ENCODE results near the gene GRID2. TPM values are rescaled to one million over a fixed set of nuclear protein-coding genes. Genes with fewer than 3 reads are reported as not detected.

Gene GRID2
- total and polyA plus RNA-seq, 7 experiments from 2014 or later, result not detected

DNA sequence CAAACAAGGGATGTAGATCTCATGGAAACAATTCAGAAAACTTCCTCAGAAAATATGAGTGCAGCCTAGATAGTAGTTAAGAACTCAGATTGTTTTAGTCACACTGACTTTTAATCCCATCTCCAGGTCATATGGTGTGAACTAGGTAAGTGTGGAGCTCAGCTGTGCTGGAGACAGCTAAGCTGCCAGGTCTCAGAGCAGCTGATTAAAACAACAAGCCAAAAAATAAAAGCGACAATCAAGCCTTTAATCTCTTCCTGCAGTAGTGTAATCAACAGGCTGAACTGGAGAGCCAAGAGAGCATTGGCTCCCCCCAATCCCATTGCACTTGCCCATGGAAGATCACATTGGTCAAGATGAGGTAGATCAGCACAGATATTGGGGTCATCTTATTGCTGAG is 1426.5 kb downstream of the GRID2 start:
- Mint-ChIP-seq H3K27me3 (no peaks in the 10 kb centered on the region), H3K27ac (no peak overlapping the region), H3K9me3 (peaks cover 0 to 10% (median 4%) of the 10 kb centered on the region in 11 donors), H3K36me3 (no peaks in the 10 kb centered on the region), H3K4me3 (no peak overlapping the region), H3K4me1 (no peaks in the 10 kb centered on the region)
- no peaks in the 10 kb centered on the region for H3K4me1 ChIP-seq (ENCODE audit: control insufficient read depth in 2 of 2, insufficient read depth in 2 of 2, low read length in 2 of 2)
- DNase-seq (no peak), ATAC-seq (no peak)
- CTCF ChIA-PET, result no interaction called here
- H3K27me3 ChIP-seq (ENCODE audit: control insufficient read depth in 2 of 2, insufficient read depth in 2 of 2, low read length in 2 of 2), result no peaks in the 10 kb centered on the region
- no peak overlapping the region for H3K27ac ChIP-seq (ENCODE audit: low read depth, low read length)
- POLR2A ChIA-PET, result no interaction called here
- intact Hi-C loops (cut with micrococcal nuclease), result no loop called here
- no peak overlapping the region for H3K4me3 ChIP-seq (ENCODE audit: low read length)
- H3K9me3 ChIP-seq (ENCODE audit: control insufficient read depth in 2 of 3, low read length in 3 of 3), result no peaks in the 10 kb centered on the region
- H3K36me3 ChIP-seq (ENCODE audit: control insufficient read depth in 2 of 3, insufficient read depth in 3 of 3, low read length in 3 of 3), result no peaks in the 10 kb centered on the region

DNA sequence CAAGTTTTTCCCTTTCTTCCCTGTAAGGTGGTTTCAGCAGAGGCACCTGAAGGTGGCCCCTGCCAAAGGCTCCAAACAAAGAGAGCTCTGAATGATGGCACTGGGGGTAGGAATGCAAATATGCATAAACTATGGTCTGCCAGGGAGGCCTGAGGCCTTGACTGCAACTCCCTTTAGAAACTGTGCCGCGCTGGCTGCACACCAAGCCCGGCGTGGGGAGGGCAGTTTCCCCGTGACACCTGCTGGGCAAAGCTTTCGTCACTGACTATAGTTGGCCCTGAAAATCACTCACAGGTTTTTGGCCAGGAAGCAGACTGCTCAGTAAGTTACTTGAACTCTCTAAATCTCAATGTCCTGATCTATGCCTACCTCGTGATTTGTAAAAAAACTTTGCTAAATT is 1427.0 kb downstream of the GRID2 start:
- no peak overlapping the region for H3K27ac ChIP-seq (ENCODE audit: low read depth, low read length)
- intact Hi-C loops (cut with micrococcal nuclease), result no loop called here
- Mint-ChIP-seq H3K27me3 (no peaks in the 10 kb centered on the region), H3K9me3 (peaks cover 0 to 10% (median 4%) of the 10 kb centered on the region in 11 donors), H3K4me3 (no peak overlapping the region), H3K36me3 (no peaks in the 10 kb centered on the region), H3K27ac (no peak overlapping the region), H3K4me1 (no peaks in the 10 kb centered on the region)
- H3K36me3 ChIP-seq (ENCODE audit: control insufficient read depth in 2 of 3, insufficient read depth in 3 of 3, low read length in 3 of 3), result no peaks in the 10 kb centered on the region
- ChIA-PET POLR2A (no interaction called here), CTCF (no interaction called here)
- no peaks in the 10 kb centered on the region for H3K27me3 ChIP-seq (ENCODE audit: control insufficient read depth in 2 of 2, insufficient read depth in 2 of 2, low read length in 2 of 2)
- no peak overlapping the region for H3K4me3 ChIP-seq (ENCODE audit: low read length)
- no peaks in the 10 kb centered on the region for H3K9me3 ChIP-seq (ENCODE audit: control insufficient read depth in 2 of 3, low read length in 3 of 3)
- H3K4me1 ChIP-seq (ENCODE audit: control insufficient read depth in 2 of 2, insufficient read depth in 2 of 2, low read length in 2 of 2), result no peaks in the 10 kb centered on the region
- no peak for ATAC-seq
- no peak for DNase-seq

DNA sequence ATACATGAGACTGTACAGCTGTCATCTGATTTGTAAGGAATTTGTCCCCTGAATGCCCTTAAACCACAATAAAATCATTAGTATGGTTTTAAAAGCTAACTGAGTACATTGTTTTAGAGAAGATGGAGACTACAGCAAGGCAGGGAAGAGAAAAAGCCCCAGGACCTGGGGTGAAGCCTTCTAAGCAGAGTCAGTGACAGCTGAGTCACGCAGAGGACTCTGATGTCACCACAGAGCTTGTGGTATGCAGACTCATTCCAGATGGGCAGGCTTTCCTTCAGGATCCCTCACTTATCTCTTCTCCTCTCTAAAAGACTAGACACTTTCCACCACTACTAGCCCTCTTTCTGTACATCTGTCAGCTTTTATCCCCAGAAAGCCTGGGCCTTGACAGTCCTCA is 1427.7 kb downstream of the GRID2 start:
- no peak overlapping the region for H3K27ac Mint-ChIP-seq
- intact Hi-C loops (cut with micrococcal nuclease), result no loop called here
- no peaks in the 10 kb centered on the region for H3K27me3 Mint-ChIP-seq
- no peaks in the 10 kb centered on the region for H3K36me3 ChIP-seq (ENCODE audit: control insufficient read depth in 2 of 3, insufficient read depth in 3 of 3, low read length in 3 of 3)
- CTCF ChIA-PET, result no interaction called here
- no peak overlapping the region for H3K4me3 ChIP-seq (ENCODE audit: low read length)
- ATAC-seq, result no peak
- no peak overlapping the region for H3K4me3 Mint-ChIP-seq
- no peaks in the 10 kb centered on the region for H3K36me3 Mint-ChIP-seq
- H3K4me1 Mint-ChIP-seq, result no peaks in the 10 kb centered on the region
- H3K4me1 ChIP-seq (ENCODE audit: control insufficient read depth in 2 of 2, insufficient read depth in 2 of 2, low read length in 2 of 2), result no peaks in the 10 kb centered on the region
- no peak overlapping the region for H3K27ac ChIP-seq (ENCODE audit: low read depth, low read length)
- peaks cover 0 to 10% (median 4%) of the 10 kb centered on the region in 11 donors for H3K9me3 Mint-ChIP-seq
- POLR2A ChIA-PET, result no interaction called here
- H3K9me3 ChIP-seq (ENCODE audit: control insufficient read depth in 2 of 3, low read length in 3 of 3), result no peaks in the 10 kb centered on the region
- H3K27me3 ChIP-seq (ENCODE audit: control insufficient read depth in 2 of 2, insufficient read depth in 2 of 2, low read length in 2 of 2), result no peaks in the 10 kb centered on the region
- no peak for DNase-seq

DNA sequence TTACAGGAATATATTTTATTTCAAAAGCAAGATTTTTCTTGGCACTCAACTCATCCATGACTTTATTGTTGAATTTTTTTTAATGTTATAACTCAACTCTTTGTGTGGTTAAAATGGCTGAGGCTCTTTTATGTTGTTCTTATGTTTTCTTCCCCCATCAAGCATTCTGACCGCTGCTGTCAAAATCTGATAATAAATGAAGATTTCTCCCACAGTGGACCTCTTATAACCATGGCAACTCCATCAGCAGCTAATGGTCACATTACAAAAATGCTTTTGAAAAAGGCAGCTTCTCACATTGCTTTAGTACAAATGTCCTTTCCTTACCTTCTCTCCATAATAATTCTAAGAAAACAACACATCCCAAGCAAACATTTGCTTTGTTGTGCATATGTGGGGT is 1428.7 kb downstream of the GRID2 start:
- DNase-seq, result no peak
- no peak overlapping the region for H3K27ac Mint-ChIP-seq

DNA sequence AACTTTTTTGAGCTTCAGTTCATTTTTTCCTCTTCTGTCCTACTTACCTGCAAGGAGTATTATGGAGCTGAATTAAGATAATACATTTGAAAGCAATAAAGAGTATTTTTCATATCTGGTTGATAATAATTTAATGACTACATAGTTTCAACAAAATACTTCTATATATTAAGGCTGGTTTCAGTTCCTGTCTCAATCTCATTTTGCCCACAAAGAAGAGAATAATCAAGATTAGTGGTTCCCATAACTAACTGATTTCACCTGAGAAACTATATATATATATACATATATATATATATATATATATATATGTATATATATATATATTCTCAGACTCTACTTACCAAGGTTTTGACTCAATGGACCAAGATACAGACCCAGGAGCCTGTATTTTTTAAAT is 1437.1 kb downstream of the GRID2 start:
- no peak overlapping the region for H3K27ac ChIP-seq (ENCODE audit: low read depth, low read length)
- Mint-ChIP-seq H3K27me3 (no peaks in the 10 kb centered on the region), H3K4me3 (no peak overlapping the region), H3K9me3 (peaks cover 0 to 13% (median 0%) of the 10 kb centered on the region in 11 donors), H3K4me1 (no peaks in the 10 kb centered on the region), H3K36me3 (no peaks in the 10 kb centered on the region), H3K27ac (no peak overlapping the region)
- no peak overlapping the region for H3K4me3 ChIP-seq (ENCODE audit: low read length)
- no peaks in the 10 kb centered on the region for H3K27me3 ChIP-seq (ENCODE audit: control insufficient read depth in 2 of 2, insufficient read depth in 2 of 2, low read length in 2 of 2)
- DNase-seq (no peak), ATAC-seq (no peak)
- intact Hi-C loops (cut with micrococcal nuclease), result no loop called here
- no peaks in the 10 kb centered on the region for H3K9me3 ChIP-seq (ENCODE audit: control insufficient read depth in 2 of 3, low read length in 3 of 3)
- POLR2A ChIA-PET, result no interaction called here
- CTCF ChIA-PET, result no interaction called here
- no peaks in the 10 kb centered on the region for H3K4me1 ChIP-seq (ENCODE audit: control insufficient read depth in 2 of 2, insufficient read depth in 2 of 2, low read length in 2 of 2)
- no peaks in the 10 kb centered on the region for H3K36me3 ChIP-seq (ENCODE audit: control insufficient read depth in 2 of 3, insufficient read depth in 3 of 3, low read length in 3 of 3)

More for the DNA sequence above, 1428.7 kb downstream of the GRID2 start:
- H3K4me1 ChIP-seq (ENCODE audit: control insufficient read depth in 2 of 2, insufficient read depth in 2 of 2, low read length in 2 of 2), result no peaks in the 10 kb centered on the region
- CTCF ChIA-PET, result no interaction called here
- Mint-ChIP-seq H3K27me3 (no peaks in the 10 kb centered on the region), H3K36me3 (no peaks in the 10 kb centered on the region), H3K9me3 (peaks cover 0 to 10% (median 4%) of the 10 kb centered on the region in 11 donors), H3K4me1 (no peaks in the 10 kb centered on the region), H3K4me3 (no peak overlapping the region)
- H3K36me3 ChIP-seq (ENCODE audit: control insufficient read depth in 2 of 3, insufficient read depth in 3 of 3, low read length in 3 of 3), result no peaks in the 10 kb centered on the region
- no peaks in the 10 kb centered on the region for H3K9me3 ChIP-seq (ENCODE audit: control insufficient read depth in 2 of 3, low read length in 3 of 3)
- ATAC-seq, result no peak
- intact Hi-C loops (cut with micrococcal nuclease), result no loop called here
- POLR2A ChIA-PET, result no interaction called here
- no peak overlapping the region for H3K27ac ChIP-seq (ENCODE audit: low read depth, low read length)
- no peak overlapping the region for H3K4me3 ChIP-seq (ENCODE audit: low read length)
- H3K27me3 ChIP-seq (ENCODE audit: control insufficient read depth in 2 of 2, insufficient read depth in 2 of 2, low read length in 2 of 2), result no peaks in the 10 kb centered on the region

DNA sequence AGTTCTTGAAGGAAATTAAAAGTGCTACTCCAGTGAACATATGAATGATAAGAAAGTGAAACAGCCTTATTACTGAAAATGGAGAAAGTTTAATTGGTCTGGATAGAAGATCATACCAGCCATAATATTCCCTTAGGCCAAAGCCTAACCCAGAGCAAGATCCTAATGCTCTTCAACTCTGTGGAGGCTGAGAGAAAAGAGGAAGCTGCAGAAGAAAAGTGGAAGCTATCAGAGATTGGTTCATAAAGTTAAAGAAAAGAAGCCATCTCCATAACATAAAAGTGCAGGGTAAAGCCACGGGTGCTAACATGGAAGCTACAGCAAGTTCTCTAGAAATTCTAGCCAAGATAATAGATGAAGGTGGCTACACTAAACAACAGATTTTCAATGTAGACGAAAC is 1439.3 kb downstream of the GRID2 start:
- Histone ChIP-seq H3K9me3 (ENCODE audit: control insufficient read depth in 2 of 3, low read length in 3 of 3) (no peaks in the 10 kb centered on the region), H3K4me1 (ENCODE audit: control insufficient read depth in 2 of 2, insufficient read depth in 2 of 2, low read length in 2 of 2) (no peaks in the 10 kb centered on the region), H3K27me3 (ENCODE audit: control insufficient read depth in 2 of 2, insufficient read depth in 2 of 2, low read length in 2 of 2) (no peaks in the 10 kb centered on the region), H3K36me3 (ENCODE audit: control insufficient read depth in 2 of 3, insufficient read depth in 3 of 3, low read length in 3 of 3) (no peaks in the 10 kb centered on the region), H3K4me3 (ENCODE audit: low read length) (no peak overlapping the region), H3K27ac (ENCODE audit: low read depth, low read length) (no peak overlapping the region)
- no peak for DNase-seq
- ChIA-PET CTCF (no interaction called here), POLR2A (no interaction called here)
- Mint-ChIP-seq H3K9me3 (peaks cover 0 to 8% (median 3%) of the 10 kb centered on the region in 11 donors), H3K4me1 (no peaks in the 10 kb centered on the region), H3K36me3 (no peaks in the 10 kb centered on the region), H3K4me3 (no peak overlapping the region), H3K27me3 (no peaks in the 10 kb centered on the region), H3K27ac (no peak overlapping the region)
- no peak for ATAC-seq
- intact Hi-C loops (cut with micrococcal nuclease), result no loop called here

DNA sequence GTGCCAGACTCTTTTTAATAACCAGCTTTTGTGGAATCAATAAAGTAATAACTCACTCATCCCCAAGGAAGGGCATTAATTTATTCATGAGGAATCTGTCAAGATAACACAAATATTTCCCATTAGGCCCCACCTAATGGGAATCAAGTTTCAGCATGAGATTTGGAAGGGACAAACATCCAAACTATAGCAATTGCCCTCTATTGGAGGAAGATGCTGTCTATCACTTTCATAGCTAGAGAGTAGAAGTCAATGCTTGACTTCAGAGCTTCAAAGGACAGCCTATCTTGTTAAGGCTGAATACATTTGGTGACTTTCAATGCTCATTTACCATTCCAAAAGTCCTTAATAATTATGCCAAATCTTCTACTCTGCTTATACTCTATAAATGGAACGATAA is 1439.9 kb downstream of the GRID2 start:
- no peak overlapping the region for H3K4me3 ChIP-seq (ENCODE audit: low read length)
- H3K9me3 ChIP-seq (ENCODE audit: control insufficient read depth in 2 of 3, low read length in 3 of 3), result no peaks in the 10 kb centered on the region
- ATAC-seq (no peak), DNase-seq (no peak)
- H3K27ac Mint-ChIP-seq, result no peak overlapping the region
- H3K36me3 ChIP-seq (ENCODE audit: control insufficient read depth in 2 of 3, insufficient read depth in 3 of 3, low read length in 3 of 3), result no peaks in the 10 kb centered on the region
- H3K4me3 Mint-ChIP-seq, result no peak overlapping the region
- H3K4me1 ChIP-seq (ENCODE audit: control insufficient read depth in 2 of 2, insufficient read depth in 2 of 2, low read length in 2 of 2), result no peaks in the 10 kb centered on the region
- H3K27me3 ChIP-seq (ENCODE audit: control insufficient read depth in 2 of 2, insufficient read depth in 2 of 2, low read length in 2 of 2), result no peaks in the 10 kb centered on the region
- intact Hi-C loops (cut with micrococcal nuclease), result no loop called here
- CTCF ChIA-PET, result no interaction called here
- no peaks in the 10 kb centered on the region for H3K4me1 Mint-ChIP-seq
- no peaks in the 10 kb centered on the region for H3K27me3 Mint-ChIP-seq
- POLR2A ChIA-PET, result no interaction called here
- no peaks in the 10 kb centered on the region for H3K36me3 Mint-ChIP-seq
- peaks cover 0 to 6% (median 2%) of the 10 kb centered on the region in 11 donors for H3K9me3 Mint-ChIP-seq
- no peak overlapping the region for H3K27ac ChIP-seq (ENCODE audit: low read depth, low read length)
